HTR-8/SVneo (cell line): ENCODE results near the gene VHLL.
A peak's percentile ranks its signal among the peaks of the same experiment; 100 is the strongest.
"Not testable (repeated sequence)": the region's sequence is repeated elsewhere in the genome, so short reads cannot be mapped to it uniquely, and the experiment has no call there.

Experiments
- DNase-seq: peaks from one replicate; pipeline ENCODE4 v3.0.0; 2011; ENCODE audit warnings: low spot score, mixed read lengths; ENCODE audit not compliant: insufficient read length
- FAIRE-seq: peaks from 2 replicates; lab custom pipeline; 2011; peaks lifted over from hg19 to GRCh38; lab: Jason Lieb, UNC

The VHLL gene

DNA sequence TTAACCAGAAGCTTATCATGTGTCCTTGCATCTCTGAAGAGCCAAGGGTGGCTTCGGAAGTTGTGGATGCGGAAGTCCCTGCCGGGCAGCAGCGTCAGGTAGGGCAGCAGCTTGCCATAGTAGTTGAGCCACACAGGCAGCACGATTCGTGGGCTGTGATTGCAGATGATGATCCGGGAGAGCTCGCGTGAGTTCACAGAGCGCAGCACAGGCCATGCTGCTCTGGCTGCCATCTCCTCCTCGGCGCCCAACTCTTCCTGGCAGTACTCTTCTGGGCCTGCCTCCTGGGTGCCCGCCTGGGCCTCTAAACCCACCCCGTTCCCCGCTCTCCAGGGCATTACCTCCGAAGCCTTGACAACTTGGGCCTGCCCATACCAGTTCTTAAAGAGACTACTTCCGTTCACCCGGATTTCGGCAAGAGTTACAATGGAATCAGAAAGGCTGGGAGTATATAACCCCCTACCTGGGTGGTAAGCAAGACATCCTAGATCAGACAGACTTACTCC lies at the start of gene VHLL:
TSS of gene VHLL (minus strand) at position 456 of the 506 bp plus-strand sequence. CDS start at position 338, 118 bp downstream.
- DNase-seq: no peak
- no peak for FAIRE-seq

DNA sequence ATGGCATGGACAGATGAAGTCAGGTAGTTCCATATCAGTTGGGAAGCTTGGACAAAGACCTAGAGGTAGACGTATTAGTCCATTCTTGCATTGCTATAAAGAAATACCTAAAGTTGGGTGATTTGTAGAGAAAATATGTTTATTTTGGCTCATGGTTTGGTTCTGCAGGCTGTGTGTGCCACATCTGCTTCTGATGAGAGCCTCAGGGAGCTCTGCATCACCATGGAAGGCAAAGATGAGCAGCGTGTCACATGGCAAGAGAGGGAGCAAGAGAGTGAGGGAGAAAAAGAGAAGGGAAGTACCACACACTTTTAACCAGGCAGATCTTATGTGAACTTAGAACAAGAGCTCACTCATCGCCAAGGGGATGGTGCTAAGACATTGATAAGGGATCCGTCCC lies 48.2 kb upstream of the VHLL start:
- FAIRE-seq (no peak), DNase-seq (no peak)

DNA sequence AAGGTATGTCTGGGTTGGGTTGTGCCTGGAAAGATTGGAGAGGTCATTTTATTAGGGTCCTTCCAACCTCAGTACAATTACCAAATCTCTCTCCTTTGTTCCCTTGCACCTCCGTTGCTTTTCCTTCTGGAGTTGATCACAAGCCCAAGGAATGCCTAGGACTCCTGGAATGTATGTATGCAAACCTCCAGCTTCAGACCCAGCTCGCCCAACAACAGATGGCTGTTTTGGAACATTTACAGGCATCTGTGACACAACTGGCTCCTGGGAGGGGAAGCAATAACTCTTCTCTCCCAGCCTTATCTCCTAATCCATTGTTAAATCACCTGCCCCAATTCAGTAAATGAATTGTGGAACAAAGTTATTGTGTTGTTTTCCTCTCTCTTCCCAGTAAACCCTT lies 47.5 kb upstream of the VHLL start:
- DNase-seq: no peak
- no peak for FAIRE-seq

DNA sequence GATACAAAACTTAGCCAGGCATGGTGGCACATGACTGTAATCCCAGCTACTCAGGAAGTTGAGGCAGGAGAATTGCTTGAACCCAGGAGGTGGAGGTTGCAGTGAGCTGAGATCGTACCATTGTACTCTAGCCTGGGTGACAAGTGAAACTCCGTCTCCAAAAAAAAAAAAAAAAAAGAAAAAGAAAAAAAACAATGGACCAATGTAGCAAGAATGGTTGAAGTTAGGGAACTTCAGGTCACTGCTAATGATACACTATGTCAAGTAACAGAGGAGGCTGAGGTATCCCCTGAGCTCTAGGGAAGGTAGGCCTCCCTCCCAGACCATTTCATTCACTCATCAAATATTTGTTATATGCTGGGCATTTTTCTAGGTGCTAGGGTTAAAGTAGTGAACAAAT lies 46.9 kb upstream of the VHLL start:
- DNase-seq, FAIRE-seq: not testable (repeated sequence)

DNA sequence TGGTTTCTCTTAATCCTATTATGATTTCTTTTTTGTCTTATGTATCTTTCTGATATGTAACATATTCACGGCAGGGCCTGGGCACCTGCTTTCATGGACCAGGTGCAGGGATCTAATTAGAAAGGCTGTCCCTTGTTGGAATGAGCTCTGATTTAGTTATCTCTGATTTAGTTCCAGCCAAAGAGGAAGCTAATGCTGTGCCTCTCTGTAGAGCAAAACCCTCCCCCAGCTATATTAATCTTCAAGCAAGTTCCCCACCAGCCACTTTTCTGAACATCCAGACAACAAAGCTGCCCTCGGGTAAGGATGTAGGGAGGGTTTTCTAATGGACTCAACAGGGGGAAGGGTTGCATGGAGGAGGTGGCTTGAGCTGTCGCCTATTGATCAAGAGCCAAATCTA lies 45.3 kb upstream of the VHLL start:
- DNase-seq (no peak), FAIRE-seq (no peak)

DNA sequence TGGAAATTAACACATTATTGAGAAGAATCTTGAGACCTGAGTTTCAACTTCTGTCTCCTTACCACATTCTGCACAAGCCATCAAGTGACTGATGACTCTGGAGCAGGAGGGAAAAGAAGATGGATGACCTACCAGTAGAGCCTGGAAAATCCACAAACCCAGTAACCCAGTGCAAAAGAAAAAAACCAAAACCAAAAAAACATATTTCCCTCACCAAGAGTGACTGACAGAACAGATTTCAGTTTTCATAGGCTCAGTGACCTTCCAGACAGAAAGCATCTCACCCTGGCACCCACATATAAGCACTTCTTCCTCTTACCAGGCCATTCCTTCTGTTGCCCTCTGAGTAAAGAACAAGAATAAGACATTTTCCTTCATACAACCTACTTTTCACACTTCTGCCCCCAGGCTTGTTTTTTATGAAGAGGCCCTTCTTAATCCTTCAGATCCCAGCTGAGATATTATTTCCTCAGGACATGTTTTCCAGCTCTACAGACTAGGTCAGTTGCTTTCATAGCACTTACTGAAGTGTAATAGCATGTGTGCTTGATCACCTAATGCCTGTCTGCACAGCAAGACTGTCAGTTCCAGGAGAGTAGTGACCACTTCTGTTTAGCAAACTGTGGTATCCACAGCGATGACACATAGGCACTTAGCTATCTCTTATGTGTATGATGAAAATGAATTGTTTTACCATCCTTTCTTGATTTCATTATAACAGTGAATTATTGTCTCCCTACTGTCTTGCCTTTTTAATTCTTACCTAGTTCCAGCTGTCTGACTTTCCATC lies 43.3 kb upstream of the VHLL start:
- DNase-seq (no peak), FAIRE-seq (no peak)

DNA sequence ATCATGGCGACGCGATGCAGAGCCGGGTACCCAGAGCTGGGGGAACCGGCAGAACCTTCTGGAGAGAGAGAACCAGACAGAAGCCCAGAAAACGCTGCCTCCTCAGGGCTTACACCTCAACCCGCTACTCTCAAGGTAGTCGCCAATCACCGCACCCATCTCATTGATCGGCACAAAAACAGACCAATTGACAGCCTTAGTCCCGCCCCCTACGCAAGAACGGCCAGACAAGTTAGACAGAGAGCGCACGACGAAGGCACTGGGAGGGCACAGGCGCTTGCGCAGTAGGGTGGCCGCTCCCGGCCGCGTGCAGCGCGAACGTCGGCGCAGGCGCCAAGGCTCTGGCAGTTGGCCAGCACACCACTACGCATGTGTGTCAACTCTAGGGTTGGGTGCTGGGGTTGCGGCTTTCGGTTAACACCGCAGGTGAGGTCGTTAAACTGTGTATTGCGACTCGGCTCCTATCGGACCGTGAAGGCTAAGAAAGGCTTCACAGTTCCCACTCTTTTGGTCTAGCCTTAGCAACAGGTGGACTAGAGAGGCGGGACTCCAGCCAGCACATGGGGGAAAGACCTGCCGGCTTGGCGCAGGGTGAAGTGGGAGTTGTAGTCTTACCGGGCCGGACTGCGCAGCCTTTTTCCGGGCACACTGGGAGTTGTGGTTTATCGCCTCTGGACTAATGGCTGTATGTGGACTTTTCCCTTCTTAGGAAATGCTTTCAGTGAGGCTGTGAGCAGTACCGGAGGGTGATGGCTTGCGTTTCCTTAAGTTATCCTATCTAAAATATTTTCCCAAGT lies 39.3 kb upstream of the VHLL start, which contains the start of the genes CCT3 and TSACC:
TSS of gene CCT3 (minus strand) at position 113 of the 797 bp plus-strand sequence. CDS start at position 5, 108 bp downstream.
TSS of gene TSACC (plus strand) at position 347 of the 797 bp plus-strand sequence. CDS start 1,232 bp downstream, outside the sequence.
- peak; percentile 88 for FAIRE-seq
- DNase-seq: peak; percentile 96

DNA sequence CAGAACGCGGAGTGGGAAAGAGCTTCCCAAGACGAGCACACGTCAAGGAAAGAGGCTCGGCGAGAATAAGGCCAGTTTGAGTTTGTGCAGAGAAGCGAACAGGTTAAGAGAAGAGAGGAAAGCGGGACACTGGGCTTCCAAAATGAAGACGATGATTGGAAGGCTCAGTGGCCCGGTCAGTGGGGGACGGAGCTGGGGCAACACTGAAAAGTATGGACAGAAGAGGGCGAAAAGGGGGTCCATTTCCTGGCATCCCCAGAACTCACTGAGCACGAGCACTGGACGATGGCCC lies 38.7 kb upstream of the VHLL start:
- DNase-seq (no peak), FAIRE-seq (no peak)

DNA sequence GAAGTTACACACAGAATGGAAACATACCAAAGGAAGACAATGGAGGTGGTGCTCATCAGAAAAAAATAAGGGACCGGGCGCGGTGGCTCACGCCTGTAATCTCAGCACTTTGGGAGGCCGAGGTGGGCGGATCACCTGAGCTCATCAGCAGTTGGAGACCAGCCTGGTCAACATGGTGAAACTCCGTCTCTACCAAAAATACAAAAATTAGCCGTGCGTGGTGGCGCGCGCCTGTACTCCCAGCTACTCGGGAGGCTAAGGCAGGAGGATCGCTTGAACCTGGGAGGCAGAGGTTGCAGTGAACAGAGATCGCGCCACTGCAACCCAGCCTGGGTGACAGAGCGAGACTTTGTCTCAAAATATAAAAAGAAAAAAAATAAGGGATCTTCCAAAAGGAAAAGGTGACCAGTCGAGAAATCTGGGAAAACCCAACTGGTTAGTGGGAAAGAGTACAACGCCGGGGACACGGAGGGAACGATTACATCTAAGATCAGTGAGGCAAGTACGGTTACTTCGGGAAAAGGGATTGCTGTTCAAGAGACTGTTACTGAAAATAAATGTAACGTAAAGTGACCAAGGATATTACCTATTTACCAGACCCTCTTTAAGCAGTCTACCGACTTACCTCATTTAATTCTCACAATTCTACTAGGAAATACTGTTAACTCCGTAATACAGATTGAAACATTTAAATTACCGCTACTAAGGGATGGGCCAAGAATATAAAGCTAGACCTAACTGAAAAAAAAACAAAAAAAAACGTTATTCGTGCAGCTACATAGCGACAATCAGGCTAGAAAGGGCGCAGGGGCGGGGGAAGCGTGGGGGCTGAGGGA lies 38.2 kb upstream of the VHLL start:
- DNase-seq (no peak), FAIRE-seq (no peak)

DNA sequence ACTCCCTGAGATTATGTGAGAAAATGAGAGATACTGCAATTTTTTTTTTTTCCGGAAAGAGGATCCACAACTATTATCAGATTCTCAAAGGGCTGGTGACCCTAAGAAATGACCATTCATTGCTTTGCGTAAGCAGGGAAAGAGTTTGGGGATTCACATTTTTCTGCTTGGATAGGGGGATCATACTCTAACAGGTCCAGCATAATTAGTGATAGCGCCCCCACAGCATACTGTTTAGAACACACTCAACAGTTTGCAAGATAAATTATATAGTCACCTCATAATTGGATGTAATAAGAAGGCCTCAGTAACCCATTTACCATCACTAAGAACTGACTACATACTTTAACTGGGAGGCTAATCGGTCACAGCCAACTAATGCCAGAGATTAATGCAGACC lies 37.1 kb upstream of the VHLL start:
- DNase-seq: no peak
- FAIRE-seq: no peak

DNA sequence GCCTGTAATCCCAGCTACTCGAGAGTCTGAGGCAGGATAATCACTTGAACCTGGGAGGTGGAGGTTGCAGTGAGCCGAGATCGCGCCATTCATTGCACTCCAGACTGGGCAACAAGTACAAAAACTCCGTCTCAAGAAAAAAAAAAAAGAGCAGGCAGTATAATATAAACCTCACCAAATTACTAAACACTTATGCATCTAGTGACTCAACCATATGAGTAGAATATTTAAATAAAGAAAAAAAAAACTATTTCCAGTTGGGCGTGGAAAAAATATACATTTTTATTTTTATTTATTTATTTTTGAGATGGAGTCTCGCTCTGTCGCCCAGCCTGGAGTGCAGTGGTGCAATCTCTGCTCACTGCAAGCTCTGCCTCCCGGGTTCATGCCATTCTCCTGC lies 24.1 kb upstream of the VHLL start:
- DNase-seq, FAIRE-seq: not testable (repeated sequence)

DNA sequence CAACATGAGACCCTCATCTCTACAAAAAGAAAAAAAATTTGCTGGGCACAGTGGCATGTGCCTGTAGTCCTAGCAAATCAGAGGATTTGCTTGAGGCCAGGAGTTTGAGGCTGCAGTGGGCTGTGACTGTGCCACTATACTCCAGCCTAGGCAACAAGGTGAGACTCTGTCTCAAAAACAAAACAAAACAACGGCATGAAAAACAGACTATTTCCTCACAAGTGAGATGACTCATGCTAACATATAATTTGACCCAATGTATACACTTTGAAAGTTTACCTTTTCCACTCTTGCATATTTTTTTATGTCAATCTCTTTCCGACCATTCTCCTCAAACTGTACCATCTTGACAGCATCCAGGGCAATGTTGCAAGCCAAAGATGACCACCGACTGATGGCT lies 21.5 kb upstream of the VHLL start:
- no peak for FAIRE-seq
- no peak for DNase-seq

DNA sequence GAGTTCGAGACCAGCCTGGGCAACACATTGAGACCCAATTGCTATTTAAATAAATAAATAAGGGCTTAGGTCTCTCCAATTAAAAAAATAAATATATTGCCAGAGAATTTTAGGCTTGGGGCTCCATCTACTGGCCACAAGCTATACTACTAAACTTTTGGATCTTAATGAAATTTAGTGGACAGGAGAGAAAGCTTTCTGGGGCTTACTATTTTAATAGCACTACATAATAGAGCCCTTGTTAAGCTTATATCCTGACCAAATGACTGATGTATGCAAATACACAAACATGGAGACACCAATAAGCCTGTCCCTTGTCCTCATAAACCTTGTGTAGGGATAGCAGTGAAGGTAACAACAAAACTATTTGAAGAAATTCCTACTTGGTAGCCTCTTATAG lies 20.6 kb upstream of the VHLL start:
- FAIRE-seq (no peak), DNase-seq (no peak)

DNA sequence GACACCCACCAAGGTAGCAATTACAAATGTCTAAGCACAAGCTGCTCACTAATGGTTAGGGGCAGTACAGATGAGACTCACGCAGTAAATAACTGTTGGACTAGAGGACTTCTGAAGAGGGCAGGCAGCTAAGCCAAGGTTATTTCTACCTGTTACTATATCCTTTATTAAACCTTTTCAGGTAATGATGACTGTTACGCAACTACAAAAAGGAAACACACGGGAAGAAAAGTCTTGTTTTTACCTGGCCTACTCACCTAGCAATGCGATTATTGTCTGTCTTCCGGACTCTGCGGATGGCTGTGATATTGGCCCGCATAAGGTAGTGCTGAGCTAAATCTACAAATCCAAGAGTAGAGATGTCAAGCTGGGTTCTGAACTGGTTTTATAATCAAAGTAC lies 17.8 kb upstream of the VHLL start:
- DNase-seq (no peak), FAIRE-seq (no peak)

DNA sequence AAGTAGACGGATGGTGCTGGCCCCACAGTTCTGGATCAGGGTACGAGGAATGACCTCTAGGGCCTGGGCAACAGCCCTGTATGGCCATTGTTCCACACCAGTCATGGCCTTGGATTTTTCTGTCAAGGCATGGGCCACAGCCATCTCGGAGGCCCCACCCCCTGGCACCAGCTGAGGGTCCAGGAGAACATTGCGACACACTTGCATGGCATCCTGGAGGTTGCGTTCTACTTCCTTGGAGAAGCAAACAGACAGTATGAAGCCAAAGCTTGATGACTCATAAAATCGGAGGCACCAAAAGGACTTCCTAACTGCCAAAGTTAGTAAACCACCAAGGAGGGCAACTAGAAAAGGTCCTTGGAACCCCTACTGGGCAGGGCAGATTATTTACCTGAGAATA lies 11.9 kb upstream of the VHLL start:
- DNase-seq (no peak), FAIRE-seq (no peak)

DNA sequence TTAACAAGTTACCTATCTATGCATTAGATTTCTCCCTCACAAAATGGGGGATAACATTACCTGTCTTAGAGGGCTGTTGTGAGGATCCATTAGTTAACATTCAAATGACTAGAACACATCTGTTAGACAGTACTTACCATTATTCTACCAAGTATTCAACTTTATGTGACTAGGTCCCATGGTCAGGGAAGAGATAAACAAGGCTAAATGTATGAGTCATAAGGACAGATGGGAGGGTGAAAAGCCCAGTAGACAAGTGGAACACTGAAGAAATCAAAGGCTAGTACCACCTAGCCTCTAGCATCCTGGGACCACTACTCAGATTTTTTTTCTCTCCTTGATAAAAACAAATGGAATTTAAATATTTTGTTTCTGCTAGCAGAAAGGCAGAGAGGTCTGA lies 9.0 kb upstream of the VHLL start:
- DNase-seq (no peak), FAIRE-seq (no peak)

DNA sequence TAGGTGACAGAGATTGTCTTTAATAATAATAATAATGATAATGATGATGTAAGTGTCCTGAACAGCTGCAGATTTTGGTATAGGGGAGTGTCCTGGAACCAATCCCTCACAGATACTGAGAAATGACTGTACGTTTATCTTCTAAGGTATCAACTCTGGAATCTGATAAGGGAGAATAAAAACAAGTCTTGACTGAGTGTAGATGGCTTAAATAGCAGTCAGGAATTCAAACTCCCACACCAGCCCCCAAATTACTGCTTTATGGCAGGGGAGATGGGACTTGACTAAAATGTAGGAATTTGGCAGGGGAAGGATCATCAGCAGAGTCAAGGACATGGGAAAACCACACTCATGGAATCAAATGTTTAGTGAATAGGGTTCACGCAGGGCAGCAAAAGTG lies 6.1 kb upstream of the VHLL start:
- no peak for FAIRE-seq
- DNase-seq: no peak

DNA sequence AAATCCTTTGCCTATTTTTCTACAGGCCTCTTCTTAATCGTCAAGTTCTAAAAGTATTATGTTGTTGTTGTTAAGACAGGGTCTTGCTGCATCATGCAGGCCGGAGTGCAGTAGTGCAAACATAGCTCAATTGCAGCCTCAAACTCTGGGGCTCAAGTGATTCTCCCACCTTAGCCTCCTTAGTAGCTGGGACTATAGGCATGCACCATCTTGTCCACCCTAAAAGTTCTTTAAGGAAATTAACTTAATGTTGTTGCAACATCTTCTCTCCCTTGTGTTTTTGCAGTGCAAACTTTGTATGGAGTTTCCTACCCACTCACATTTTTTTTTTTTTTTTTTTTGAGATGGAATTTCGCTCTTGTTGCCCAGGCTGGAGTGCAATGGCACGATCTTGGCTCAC lies 4.1 kb upstream of the VHLL start:
- FAIRE-seq (no peak), DNase-seq (no peak)

DNA sequence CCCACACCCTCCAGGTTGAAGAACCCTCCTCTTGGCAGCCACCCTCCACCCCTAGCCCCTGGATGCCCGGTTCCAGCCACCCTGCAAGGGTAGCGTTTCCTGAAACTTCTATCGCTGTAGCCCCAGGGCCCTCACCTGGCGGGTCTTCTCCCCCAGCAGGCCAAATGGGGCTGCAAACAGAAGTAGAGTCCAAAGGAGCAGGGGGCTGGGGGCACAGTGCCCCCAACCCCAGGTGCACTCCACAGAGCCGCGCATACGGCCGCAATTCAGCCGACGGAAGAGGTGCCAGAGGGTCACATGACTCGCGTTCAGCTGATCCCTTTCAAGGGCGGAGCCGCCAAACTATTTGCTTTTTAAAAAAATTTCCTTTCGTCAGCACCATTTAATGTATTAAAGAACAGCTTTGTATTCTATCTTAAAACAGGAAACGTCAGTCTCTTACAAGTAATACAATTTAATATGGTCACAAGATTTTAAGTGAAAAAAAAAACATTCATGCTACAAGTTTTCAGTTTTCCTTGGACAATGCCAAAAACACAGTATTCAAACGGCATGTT lies 3.6 kb downstream of the VHLL start, which contains the start of gene GLMP:
TSS of gene GLMP (minus strand) at position 289 of the 557 bp plus-strand sequence. CDS start at position 255, 34 bp downstream.
- FAIRE-seq (no peak), DNase-seq (no peak)

DNA sequence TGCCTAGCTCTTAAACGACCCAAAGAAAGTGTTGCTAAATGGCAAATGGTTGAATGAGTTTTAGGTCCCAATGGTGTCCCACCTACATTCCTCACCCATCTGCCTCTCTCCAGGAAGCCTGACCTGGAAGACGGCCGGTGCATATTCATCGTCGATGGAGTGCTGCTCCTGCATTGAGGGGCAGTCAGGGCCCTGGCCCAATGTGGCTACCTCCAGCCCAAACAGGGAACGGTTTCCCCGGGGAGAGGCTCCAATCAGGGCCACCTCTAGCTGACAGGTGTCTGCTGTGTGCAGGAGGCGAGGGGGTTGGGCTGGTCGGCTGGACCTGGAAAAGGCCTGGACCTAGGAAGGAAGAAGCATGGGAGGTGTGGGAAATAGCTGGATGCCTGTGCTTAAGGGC lies 5.2 kb downstream of the VHLL start:
- DNase-seq (no peak), FAIRE-seq (no peak)
